ENCODE results near the gene C17orf75.

DNA sequence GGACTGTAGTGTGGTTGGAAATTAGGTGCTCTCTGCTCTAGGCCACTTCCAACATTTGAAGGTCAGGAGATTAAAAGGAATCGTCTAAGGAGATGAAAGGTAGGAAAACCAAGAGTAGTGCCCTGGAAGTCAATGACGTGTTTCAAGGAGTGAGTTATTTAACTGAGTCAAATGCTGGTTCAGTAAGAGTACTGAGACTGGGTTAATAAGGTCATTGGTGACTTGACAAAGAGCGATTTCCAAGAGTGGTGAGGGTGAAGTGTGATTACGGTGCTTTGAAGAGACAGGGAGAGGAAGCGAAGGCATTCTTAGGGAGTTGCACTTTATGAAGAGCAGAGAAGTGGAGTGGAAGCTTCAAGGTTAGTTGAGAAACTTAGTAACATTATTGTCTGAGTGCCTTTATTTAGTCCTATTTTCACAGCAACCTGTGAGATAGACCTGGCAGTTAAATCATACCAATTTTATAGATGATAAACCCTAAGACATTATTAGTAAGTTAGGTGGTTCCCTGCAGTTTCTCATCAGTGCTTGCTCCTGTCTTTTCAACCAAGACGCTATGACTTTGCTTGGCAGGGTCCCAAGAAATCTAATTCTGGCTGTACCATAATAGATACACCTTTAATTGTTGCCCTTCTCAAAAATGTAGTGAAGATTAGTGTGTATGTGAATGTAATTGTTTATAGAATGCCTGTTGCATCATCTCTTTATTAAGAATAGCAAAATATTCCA lies 13.8 kb upstream of the C17orf75 start:
- TF ChIP-seq CTCF (IDR thresholded peaks at IDR 0.05; ENCODE audit: low read depth, low read length, missing input control) (no peak), TAF1 (conservative IDR thresholded peaks at IDR 0.05) (no peak), FOXA1 (IDR thresholded peaks at IDR 0.05) (no peak), EGR1 (IDR thresholded peaks at IDR 0.05; ENCODE audit: low read depth in 2 of 2) (no peak), ZBTB33 (IDR thresholded peaks at IDR 0.05) (no peak), ATF3 (IDR thresholded peaks at IDR 0.05) (no peak), RAD21 (IDR thresholded peaks at IDR 0.05) (no peak), HNF4G (IDR thresholded peaks at IDR 0.05) (no peak), YY1 (IDR thresholded peaks at IDR 0.05) (no peak), GABPA (IDR thresholded peaks at IDR 0.05 in 1 of 2, conservative IDR thresholded peaks at IDR 0.05 in 1 of 2) (no peak), MAX (IDR thresholded peaks at IDR 0.05) (no peak), JUND (IDR thresholded peaks at IDR 0.05) (no peak)

Measured in liver (tissue), 3 donors.